Fibroblast of skin of right quadriceps (primary cell): ENCODE measurements around the gene PROCA1.
A peak's percentile ranks its signal among the peaks of the same experiment; 100 is the strongest.

ENCODE experiments used
- DNase-seq: peaks from one replicate; pipeline ENCODE4 v3.0.0-alpha.2; 2013

PROCA1 gene

DNA sequence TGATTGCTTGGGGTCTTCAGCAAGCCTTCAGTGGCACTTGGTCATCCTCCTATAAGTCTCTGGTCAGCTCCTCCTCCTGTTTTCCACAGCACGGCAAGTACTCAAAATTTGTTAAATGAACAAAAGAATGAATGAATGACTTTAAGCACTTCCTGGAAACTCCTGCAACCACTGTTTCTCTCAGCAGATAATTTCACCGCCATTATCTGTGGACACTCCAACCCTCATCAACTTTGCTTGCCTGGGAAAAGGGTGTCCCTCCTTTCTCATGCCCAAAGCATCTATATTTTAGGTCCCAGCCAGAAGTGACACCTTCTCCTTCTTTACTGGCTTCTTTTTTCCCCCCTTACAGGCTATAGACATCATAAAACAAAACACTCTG, 4.4 kb downstream of the PROCA1 start:
- no peak for DNase-seq

- no peak for DNase-seq
These were observed 5.0 kb downstream of the PROCA1 start for GRCh38 chr17:28706471-28707338.

- DNase-seq: no peak
These were observed 5.9 kb downstream of the PROCA1 start for GRCh38 chr17:28705728-28706334.

DNA sequence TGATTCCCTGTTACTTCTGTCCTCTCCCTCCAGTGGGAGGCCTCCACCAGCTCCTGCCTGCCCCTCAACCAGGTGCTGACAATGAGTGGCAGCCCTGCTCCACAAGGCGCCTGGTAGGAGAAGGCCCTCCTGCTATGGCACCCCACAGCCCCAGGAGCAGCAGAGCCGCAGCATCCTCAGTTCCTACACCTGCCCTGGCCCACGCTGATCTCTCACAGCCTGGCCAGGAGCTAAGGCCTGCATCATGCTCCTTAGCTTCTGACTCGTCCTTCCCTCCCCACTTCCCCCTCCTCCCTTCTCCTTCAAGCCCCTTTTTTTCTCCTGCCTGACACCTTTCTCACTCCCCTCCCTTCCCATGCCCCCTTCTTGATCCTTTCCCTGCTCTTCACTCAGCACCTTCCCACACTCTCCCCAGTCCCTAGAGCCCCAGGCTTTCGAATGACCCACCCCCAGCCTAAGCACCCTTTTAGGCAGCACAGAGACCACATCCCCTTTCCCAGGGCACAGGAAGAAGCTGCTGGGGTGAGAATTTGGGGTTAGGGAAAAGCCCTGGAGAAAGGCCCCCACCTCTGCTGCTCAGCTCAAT, 6.5 kb downstream of the PROCA1 start:
- no peak for DNase-seq

GRCh38 chr17:28704219-28704858, 7.3 kb downstream of the PROCA1 start:
- DNase-seq: no peak

GRCh38 chr17:28703552-28704218, 8.0 kb downstream of the PROCA1 start:
- DNase-seq: no peak

DNA sequence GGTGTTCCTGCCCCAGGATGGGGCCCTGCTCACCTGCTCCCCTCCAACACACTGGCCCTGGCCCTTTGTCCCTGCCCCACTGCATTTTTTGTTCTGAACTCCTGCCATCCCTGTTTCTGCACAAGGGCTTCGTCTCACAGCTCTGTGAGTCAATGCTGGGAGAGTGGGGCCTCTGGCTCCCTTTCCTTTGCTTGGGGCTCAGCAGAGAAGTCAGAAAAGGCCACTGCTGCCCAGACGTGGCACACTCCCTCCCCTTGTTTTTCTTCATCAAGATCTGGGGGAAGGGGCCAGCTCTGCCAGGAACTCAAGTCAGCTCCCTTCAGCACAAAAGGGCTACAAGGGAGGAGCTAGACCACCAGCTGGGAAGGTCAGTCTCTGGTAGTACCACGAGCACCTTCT, 8.9 kb downstream of the PROCA1 start:
- DNase-seq: no peak

GRCh38 chr17:28702026-28702751, 9.5 kb downstream of the PROCA1 start:
- DNase-seq: no peak

- no peak for DNase-seq
These were observed 10.7 kb downstream of the PROCA1 start for GRCh38 chr17:28700830-28701492.

- DNase-seq: no peak
These were observed 11.4 kb downstream of the PROCA1 start for GRCh38 chr17:28700278-28700677.

GRCh38 chr17:28698253-28698941, 13.3 kb downstream of the PROCA1 start:
- no peak for DNase-seq

- no peak for DNase-seq
These were observed 17.8 kb downstream of the PROCA1 start for GRCh38 chr17:28693869-28694268.

DNA sequence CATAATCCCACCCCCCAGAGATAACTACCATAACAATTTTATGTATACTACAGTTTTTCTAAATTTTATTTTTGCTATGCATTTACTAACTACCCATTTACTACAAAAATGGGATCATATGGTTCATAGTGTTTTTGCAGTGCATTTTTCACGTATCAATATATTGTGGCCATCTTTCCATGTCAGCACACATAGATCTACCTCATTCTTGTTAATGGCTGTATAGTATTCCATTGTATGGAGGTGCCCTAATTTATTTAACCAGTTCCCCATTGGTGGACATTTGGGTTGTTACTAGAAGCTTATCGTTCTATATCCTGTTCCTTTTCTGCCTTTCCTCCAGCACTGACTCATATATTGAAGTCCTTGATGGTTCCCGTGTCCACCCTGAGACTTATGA, 22.7 kb downstream of the PROCA1 start:
- no peak for DNase-seq

GRCh38 chr17:28688481-28688880, 23.2 kb downstream of the PROCA1 start:
- no peak for DNase-seq

GRCh38 chr17:28686296-28686695, 25.4 kb downstream of the PROCA1 start:
- no peak for DNase-seq

DNA sequence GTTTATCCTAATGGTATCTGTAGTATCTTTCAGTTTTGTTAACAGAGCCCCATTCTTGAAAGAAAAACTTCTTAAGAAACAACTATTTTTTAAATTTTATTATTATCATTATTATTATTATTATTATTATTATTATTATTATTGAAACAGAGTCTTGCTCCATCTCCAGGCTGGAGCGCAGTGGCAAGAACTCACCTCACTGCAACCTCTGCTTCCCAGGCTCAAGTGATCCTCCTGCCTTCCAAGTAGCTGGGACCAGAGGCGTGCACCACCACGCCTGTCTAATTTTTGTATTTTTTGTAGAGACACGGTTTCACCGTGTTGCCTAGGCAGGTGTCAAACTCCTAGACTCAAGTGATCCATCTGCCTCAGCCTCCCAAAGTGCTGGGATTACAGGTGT, 26.3 kb downstream of the PROCA1 start:
- DNase-seq: no peak

- DNase-seq: peak; percentile 41
These were observed 26.7 kb downstream of the PROCA1 start for GRCh38 chr17:28684963-28685362.

GRCh38 chr17:28682655-28683054, 29.0 kb downstream of the PROCA1 start:
- DNase-seq: no peak

DNA sequence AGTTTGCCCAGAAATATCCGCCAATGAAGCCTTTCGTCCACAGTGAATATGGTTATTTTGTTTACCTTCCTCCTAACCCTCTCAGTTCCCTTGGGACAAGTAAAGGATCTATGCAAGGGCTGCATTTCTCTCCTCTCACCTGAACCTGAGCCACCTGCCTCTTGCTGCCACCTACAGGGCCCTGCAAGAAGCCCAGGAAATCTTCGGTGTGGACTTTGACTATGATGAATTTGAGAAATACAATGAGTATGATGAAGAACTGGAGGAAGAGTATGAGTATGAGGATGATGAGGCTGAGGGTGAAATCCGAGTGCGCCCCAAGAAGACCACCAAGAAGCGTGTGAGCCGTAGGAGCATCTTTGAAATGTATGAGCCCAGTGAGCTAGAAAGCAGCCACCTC, 35.7 kb downstream of the PROCA1 start:
- DNase-seq: no peak

GRCh38 chr17:28675490-28675889, 36.2 kb downstream of the PROCA1 start:
- DNase-seq: no peak

GRCh38 chr17:28669918-28670317, 41.8 kb downstream of the PROCA1 start:
- DNase-seq: no peak
